GM19043 (cell line): Measurements from ENCODE around the gene EHMT1.
A peak's percentile ranks its signal among the peaks of the same experiment; 100 is the strongest.

Source experiments
- ATAC-seq: cut with Tn5 transposase; IDR thresholded peaks from one replicate; pipeline ENCODE4 v1.9.1; 2021; ENCODE audit warnings: low read depth; ENCODE audit not compliant: unreplicated experiment

The EHMT1 gene

GRCh38 chr9:137755261-137755927, 136.6 kb downstream of the EHMT1 start:
- no peak for ATAC-seq

- no peak for ATAC-seq
Observed at GRCh38 chr9:137756045-137756744, 137.4 kb downstream of the EHMT1 start.

- ATAC-seq = no peak
Observed at GRCh38 chr9:137757139-137757538, 138.3 kb downstream of the EHMT1 start.

GRCh38 chr9:137757613-137758029, 138.8 kb downstream of the EHMT1 start:
- peak; percentile 46 for ATAC-seq

- ATAC-seq = no peak
Observed at GRCh38 chr9:137758067-137758466, 139.3 kb downstream of the EHMT1 start.

GRCh38 chr9:137759117-137759516, 140.3 kb downstream of the EHMT1 start:
- no peak for ATAC-seq

- no peak for ATAC-seq
Observed at GRCh38 chr9:137759649-137760321, 141.0 kb downstream of the EHMT1 start.

GRCh38 chr9:137760426-137760825, 141.6 kb downstream of the EHMT1 start:
- ATAC-seq = no peak

GRCh38 chr9:137761032-137761431, 142.2 kb downstream of the EHMT1 start:
- ATAC-seq = no peak

GRCh38 chr9:137761793-137762192, 143.0 kb downstream of the EHMT1 start:
- no peak for ATAC-seq

GRCh38 chr9:137762414-137763061, 143.7 kb downstream of the EHMT1 start:
- peak; percentile 51 for ATAC-seq

- ATAC-seq = no peak
Observed at GRCh38 chr9:137763271-137763955, 144.6 kb downstream of the EHMT1 start.

- no peak for ATAC-seq
Observed at GRCh38 chr9:137764171-137764671, 145.4 kb downstream of the EHMT1 start.

GRCh38 chr9:137764981-137765380, 146.2 kb downstream of the EHMT1 start:
- no peak for ATAC-seq

GRCh38 chr9:137765536-137765935, 146.7 kb downstream of the EHMT1 start:
- ATAC-seq = no peak

- ATAC-seq = no peak
Observed at GRCh38 chr9:137771580-137771979, 152.8 kb downstream of the EHMT1 start.

GRCh38 chr9:137772281-137772873, 153.6 kb downstream of the EHMT1 start:
- ATAC-seq = no peak

GRCh38 chr9:137774775-137775386, 156.1 kb downstream of the EHMT1 start:
- ATAC-seq = no peak

- no peak for ATAC-seq
Observed at GRCh38 chr9:137776306-137776995, 157.6 kb downstream of the EHMT1 start.
